Endometrial microvascular endothelial cells (primary cell): ENCODE data around the gene GOLGA6L1. TPM values are rescaled to one million over a fixed set of nuclear protein-coding genes. Genes with fewer than 3 reads are reported as not detected.
"Not testable (repeated sequence)": the region's sequence is repeated elsewhere in the genome, so short reads cannot be mapped to it uniquely, and the experiment has no call there.

Experiments used
- in situ Hi-C: cut with HindIII; loops from 2 replicates; pipeline ENCODE4 v1.10.0; 2017; ENCODE audit warnings: low sequenced_read_pairs, low pct_unique_long_range_greater_than_20kb; ENCODE audit errors: inconsistent ontology term
- total RNA-seq: library from RNA; depleted of rRNA; stranded (reverse); fragments of >200 nt; gene quantifications from one replicate; pipeline ENCODE4 v1.2.3, GENCODE V29; 2015; ENCODE audit errors: inconsistent ontology term

The GOLGA6L1 gene, protein sequence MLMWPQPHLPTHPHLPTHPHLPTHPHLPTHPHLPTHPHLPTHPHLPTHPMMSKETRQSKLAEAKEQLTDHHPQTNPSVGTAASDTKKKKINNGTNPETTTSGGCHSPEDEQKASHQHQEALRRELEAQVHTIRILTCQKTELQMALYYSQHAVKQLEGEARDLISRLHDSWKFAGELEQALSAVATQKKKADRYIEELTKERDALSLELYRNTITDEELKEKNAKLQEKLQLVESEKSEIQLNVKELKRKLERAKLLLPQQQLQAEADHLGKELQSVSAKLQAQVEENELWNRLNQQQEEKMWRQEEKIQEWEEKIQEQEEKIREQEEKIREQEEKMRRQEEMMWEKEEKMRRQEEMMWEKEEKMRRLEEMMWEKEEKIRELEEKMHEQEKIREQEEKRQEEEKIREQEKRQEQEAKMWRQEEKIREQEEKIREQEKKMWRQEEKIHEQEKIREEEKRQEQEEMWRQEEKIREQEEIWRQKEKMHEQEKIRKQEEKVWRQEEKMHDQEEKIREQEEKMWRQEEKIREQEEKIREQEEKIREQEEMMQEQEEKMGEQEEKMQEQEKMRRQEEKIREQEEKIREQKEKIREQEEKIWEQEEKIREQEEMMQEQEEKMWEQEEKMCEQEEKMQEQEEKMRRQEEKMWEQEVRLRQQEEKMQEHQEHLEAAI
- total RNA-seq: not detected

DNA sequence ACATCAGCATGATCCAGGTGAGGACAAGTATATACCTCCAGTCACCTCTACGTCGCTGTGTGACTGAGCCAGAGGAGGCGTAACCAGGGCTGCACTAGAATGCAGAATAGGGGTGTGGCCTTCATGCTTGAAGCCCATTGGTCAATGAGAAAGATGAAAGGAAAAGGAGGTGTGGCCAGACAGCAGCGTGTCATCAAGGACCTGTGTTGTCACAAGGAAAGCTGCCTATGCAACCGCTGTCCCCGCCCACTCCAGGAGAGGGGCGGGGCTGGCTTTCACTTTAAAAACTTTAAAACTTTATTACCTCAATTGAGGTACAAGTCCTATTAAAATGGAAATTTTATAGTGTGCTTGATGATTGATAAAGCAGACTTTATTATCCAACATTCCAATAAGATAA lies at the start of gene GOLGA6L1:
GOLGA6L1 (minus strand) TSS at position 101 of the 400 bp plus-strand sequence; CDS start at position 10, 91 bp downstream.
- in situ Hi-C loops: not testable (repeated sequence)

DNA sequence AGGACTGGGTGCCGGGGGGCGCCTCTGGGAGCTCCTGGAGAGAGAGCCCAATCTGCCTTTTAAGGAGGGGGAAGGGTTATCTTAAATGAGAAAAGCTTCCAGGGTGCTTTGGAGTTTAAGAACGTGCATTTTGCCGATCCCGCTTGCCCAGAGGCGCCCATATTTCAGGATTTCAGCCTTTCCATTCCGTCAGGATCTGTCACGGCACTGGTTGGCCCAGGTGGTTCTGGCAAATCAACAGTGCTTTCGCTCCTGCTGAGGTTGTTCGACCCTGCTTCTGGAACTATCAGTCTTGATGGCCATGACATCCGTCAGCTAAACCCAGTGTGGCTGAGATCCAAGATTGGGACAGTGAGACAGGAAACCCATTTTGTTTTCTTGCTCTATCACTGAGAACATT lies 44.6 kb upstream of the GOLGA6L1 start:
- in situ Hi-C loops: not testable (repeated sequence)

DNA sequence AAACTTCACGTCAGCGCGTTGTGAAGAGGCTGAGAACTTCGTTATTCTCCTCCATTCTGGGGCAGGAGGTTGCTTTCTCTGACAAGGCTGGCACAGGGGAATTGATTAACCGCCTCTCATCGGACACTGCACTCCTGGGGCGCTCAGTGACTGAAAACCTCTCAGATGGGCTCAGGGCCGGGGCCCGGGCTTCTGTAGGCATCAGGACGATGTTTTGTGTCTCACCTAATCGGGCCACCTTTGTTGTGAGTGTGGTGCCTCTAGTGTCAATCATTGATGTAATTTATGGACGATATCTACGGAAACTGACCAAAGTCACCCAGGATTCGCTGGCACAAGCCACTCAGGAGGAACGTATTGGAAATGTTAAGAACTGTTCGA lies 43.9 kb upstream of the GOLGA6L1 start:
- in situ Hi-C loops: not testable (repeated sequence)

DNA sequence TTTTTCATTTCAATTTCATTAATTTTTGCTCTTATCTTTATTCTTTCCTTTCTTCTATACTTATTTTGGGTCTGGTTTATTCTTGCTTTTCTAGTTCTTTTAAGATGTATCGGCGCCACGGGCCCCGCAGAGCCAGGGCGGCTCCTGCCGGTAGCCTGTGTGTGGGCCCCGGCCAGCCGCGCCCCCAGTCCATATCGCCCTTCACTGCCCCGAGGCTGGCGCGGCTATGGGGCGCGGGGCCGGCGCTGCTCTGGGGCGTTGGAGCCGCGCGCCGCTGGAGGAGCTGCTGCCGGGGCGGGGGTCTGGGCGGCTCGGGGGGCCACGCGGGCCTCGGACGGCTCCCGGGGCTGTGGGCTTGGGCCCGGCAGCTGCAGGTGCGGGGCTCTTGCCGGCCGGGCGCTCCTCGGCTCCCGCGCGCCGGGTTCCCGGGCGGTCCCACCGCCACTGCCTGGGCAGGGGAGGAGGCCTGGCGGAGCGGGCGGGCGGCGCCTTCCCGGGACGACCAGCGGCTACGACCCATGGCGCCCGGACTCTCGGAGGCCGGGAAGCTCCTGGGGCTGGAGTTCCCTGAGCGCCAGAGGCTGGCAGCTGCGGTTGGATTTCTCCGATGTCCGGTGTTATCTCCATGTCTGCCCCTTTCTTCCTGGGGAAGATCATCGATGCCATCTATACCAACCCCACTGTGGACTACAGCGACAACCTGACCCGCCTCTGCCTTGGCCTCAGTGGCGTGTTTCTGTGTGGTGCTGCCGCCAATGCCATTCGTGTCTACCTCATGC lies 43.3 kb upstream of the GOLGA6L1 start:
- in situ Hi-C loops: not testable (repeated sequence)

DNA sequence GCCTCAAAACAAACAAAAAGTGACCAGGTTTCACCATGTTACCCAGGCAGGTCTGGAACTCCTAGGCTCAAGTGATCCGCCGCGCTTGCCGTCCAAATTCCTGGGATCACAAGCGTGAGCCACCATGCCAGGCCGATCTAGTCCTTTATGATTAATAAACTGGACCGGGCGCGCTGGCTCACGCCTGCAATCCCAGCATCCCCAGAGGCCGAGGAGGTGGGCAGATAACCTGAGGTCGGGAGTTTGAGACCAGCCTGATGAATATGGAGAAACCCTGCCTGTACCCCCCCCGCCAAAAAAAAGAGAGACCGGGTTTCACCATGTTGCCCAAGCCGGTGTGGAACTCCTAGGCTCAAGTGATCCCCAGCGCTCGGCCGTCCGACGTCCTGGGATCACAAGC lies 40.1 kb upstream of the GOLGA6L1 start:
- in situ Hi-C loops: not testable (repeated sequence)

DNA sequence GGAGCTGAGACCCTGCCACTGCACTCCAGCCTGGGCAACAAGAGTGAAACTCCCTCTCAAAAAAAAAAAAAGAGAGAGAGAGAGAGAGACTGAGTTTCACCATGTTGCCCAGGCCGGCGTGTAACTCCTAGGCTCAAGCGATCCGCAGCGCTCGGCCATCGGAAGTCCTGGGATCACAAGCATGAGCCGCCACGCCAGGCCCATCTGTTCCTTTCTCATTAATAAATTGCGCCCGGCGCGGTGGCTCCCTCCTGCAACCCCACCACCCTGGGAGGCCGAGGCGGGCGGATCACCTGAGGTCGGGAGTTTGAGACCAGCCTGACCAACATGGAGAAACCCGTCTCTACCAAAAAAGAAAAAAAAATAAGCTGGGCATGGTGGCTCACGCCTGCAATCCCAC lies 39.0 kb upstream of the GOLGA6L1 start:
- in situ Hi-C loops: not testable (repeated sequence)

DNA sequence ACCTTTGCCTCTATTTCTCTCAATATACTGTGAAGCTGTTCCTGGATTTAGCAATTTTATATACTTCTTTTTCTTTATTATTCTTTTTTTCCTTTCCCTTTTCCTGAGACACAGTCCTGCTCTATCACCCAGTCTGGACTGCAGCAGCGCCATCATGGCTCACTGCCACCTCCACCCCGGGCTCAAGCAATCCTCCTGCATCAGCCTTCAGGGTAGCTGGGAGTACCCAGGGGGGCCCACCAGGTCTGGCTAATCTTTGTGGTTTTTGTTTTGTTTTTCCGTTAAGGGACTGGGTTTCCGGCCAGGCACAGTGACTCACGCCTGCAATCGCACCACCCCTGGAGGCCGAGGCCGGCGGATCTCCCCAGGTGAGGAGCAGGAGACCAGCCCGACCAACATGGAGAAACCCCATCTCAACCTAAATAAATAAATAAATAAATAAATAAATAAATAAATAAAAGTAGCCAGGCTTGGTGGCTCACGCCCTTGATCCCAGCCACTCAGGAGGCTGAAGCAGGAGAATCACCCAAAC lies 38.1 kb upstream of the GOLGA6L1 start:
- in situ Hi-C loops: not testable (repeated sequence)

DNA sequence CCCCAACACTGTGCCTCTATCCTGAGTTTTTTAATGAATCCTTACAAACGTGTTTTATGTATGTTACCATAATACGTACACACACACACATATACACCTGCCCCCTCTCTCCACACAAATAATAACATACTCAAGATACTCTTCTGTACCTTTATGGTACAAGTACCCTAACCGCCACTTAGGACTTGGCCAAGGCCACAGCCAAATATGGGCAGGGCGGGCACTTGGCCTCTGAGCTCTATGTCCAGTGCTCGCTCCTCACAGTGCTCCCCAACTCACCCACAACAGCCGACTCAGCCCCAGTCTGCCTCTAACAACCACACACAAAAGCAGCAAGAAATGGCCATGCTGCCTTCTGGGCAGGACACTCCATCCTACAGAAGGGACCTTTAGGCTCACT lies 3.8 kb downstream of the GOLGA6L1 start:
- in situ Hi-C loops: not testable (repeated sequence)

DNA sequence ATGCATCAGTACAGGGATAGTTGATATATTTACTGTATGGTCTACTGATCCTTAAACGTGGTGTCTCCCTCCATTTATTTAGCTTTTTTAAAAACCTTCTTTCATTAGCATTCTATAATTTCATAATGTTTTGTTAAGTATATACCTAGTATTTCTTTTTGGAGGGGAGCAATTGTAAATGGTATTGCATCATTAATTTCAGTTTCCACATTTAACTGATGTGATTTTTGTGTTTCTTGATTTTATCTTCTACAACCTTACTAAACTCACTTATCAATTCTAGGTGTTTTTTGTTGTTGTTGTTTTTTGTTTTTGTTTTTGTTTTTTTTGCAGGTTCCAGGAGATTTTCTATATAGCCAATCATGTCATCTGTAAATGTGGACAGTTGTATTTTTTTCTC lies 18.4 kb downstream of the GOLGA6L1 start:
- in situ Hi-C loops: no loop called here

DNA sequence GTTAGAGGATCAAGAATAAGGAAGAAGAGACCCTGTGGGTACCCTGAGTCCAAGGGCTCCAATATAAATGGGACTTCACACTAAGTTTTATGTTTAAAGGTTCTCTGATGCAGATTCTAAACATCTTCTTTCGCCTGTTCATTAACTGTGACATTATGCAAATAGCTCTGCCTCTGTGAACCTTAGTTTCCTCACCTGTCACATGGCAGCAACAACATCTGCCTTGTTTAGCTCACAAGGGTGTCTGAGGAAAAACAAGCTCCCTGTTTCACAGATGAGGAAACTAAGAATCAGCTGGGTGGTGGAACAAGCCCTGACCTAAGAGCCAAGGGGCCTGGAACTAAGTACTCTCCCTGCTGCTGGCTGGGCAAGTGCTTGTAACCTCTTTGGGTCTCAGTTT lies 40.8 kb downstream of the GOLGA6L1 start:
- in situ Hi-C loops: no loop called here

DNA sequence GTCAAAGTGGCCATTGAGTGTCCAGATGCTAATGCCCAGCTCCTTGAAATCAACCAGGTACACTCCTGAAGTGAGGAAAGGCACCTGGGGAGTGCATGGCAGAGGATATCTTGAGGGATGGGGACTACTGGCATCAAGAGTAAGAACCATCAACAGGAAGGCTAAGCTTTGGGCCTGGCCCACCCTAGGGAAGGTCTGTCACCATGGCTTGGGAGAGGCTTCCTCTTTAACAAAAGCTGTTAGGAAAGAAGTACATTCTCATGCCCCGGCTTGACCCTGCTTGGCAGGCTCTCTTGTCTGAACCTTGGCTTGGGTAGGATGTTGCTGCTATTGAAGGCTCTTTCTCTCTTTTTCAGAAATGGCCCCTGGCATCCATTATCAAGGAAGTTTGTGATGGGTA lies 53.5 kb downstream of the GOLGA6L1 start:
- in situ Hi-C loops: no loop called here

DNA sequence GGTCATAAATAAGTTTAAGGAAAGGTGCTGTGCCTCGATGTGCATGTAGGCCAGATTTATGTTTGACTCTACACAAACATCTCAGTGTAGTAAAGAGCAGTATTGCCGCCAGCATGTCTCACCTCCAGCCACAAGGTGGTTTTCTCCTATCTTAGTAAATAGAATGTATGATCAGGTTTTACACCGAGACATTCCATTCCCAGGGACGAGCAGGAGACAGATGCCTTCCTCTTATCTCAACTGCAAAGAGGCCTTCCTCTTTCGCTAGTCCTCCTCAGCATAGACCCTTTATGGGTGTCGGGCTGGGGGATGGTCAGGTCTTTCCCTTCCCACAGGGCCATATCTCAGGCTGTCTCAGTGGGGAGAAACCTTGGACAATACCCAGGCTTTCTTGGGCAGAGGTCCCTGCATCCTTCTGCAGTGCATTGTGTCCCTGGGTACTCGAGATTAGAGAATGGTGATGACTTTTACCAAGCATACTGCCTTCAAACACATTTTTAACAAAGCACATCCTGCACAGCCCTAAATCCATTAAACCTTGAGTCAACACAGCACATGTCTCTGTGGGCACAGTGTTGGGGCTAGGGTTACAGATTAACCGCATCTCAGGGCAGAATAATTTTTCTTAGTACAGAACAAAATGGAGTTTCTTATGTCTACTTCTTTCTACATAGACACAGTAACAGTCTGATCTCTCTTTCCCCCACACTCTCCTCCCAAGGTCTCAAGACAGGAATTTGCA lies 54.5 kb downstream of the GOLGA6L1 start:
- in situ Hi-C loops: not testable (repeated sequence)

DNA sequence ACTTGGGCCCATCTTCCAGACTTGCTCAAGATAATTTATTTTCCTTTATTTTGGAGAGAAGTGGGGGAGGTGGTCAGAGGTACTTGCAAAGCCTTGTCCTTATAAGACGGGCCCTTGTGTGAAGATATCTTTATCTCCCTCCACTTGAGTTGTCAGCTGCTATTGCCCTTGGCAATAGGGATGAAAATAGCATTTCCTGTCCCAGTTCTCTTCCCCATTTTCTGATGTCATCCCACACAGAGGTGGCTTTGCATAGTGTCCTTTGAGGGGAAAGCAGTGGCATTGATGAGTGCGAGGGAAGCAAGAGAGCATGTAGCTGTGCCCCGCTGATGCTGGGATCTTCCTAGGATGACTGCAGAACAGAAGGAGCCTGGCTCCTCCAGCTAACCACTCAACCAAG lies 55.4 kb downstream of the GOLGA6L1 start:
- in situ Hi-C loops: no loop called here

DNA sequence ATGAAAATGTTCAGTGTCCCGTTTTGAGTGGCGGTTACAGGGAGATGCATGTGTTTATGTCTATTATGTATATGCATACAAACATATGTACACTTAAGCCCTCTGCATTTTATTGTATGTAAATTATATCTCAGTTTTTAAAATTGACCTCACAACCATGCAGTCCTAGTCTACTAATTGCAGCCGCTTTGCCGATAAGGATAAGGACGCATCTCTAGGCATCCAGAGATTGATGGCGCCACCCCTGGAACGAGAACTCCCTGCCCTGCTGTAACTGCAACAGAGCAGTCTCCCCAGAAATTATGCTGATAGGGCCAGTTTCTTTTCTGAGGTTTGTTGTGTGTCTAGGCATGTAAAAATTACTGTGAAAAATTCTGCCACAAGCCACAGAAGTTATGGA lies 56.9 kb downstream of the GOLGA6L1 start:
- in situ Hi-C loops: no loop called here

Other genes starting within 250 kb of the GOLGA6L1 start
- gene CYFIP1, start 156.5 kb downstream of the GOLGA6L1 start, total RNA-seq: 117 TPM
- 14.0 TPM for gene TUBGCP5, start 97.3 kb downstream of the GOLGA6L1 start, total RNA-seq
- gene GOLGA6L26, start 197.4 kb upstream of the GOLGA6L1 start, total RNA-seq: not detected
- 0.09 TPM for gene GOLGA8S, start 217.9 kb upstream of the GOLGA6L1 start, total RNA-seq